Measurements from ENCODE around the gene TIMM10B.

- TF ChIP-seq POLR2AphosphoS5 (IDR thresholded peaks at IDR 0.05; ENCODE audit: low read depth) = no peak
- TF ChIP-seq CTCF (IDR thresholded peaks at IDR 0.05; ENCODE audit: insufficient read depth, low read length) = no peak
- TF ChIP-seq GABPA (IDR thresholded peaks at IDR 0.05; ENCODE audit: low read depth) = no peak
- no peak for TF ChIP-seq SPI1 (IDR thresholded peaks at IDR 0.05; ENCODE audit: borderline replicate concordance, low read depth)
These were observed 7.6 kb upstream of the TIMM10B start, which contains the start of gene TRIM3 for GRCh38 chr11:6473451-6474412.
